OCI-M2 (cell line): Measurements from ENCODE around the gene PIGC.

Experiments used
- DNase-seq: peaks from one replicate; lab custom pipeline; 2025; ENCODE audit not compliant: unreplicated experiment; lab: John Stamatoyannopoulos, UW

PIGC gene

DNA sequence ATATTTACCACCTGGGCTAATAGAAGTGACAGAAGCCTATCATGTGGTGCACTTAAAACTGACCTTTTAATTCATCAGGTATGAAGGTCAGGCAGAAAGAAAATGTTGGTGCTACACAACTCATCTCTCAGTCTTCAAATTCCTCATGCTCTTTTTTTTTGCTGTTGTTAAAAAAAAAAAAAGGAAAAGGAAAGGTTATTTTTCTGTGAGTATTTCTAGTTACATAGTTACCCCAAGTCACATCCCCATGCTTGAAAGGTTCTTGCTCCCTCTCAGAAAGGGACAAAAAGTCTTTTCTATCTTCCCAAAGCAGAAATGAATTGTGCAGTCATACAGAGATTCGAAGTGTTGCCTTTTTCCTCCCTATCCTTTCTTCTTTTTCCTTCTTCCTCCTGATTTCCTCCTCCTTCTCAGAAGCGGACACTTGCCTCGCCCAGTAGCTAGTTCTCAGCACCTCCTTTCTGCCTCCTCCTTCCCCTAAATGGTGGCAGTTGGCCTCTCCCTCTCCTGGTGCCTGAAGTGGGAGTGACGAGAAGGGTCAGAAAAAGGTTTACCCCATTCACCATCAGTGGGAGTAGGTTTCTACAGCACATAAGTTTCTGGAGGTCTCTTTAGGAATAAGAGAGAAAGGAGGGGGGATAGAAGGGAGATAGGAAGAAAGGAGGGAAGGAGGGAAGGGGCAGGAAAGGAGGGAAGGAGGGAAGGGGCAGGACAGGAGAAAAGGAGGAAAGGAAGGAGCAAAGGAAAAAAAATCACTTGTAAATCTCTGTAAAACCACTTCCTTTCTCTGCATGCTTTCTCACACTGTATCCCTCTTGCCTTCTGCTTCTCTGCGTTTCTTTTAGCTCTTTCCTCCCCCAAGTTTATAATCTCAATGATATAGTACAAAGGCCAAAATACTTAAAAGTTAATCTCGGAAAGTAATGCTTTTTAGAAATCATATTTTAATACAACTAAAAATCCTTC is 43.8 kb downstream of the PIGC start:
- DNase-seq: no peak

DNA sequence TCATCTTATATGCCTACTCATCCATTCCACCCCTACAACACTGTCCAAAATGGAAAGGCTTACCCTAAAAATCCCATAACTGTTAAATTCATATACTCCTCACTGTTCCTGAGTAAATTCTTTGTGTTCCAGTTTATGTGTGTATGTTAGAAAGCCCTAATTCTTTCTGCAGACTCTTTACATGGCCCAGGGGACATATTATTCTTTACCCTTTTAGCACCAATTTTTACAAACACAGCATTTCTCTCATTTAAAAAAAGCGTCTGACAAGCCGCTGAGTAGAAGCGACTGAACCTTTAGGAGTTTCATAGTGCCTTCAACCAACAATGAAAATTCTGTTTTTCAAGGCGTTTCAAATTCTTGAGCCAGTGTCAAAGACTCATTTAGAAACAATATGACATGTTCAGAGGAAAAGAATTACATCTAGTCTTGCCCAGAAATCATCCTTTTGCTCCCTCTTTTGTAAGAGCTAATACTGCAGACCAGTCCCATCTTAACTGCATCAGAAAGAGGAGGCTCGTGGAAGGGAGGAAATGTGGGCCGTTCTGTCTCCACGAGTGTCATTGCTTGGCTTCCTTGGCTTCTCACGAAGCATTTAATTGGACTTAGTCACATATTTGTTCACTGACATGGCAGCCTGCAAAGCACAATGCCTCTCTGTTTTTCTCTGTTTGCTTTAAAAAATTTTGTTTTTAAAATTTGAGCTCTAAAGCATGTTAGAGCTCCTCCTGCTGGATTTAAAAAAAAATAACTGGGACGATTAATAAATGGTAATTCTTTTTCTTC is 44.7 kb downstream of the PIGC start:
- DNase-seq: no peak

DNA sequence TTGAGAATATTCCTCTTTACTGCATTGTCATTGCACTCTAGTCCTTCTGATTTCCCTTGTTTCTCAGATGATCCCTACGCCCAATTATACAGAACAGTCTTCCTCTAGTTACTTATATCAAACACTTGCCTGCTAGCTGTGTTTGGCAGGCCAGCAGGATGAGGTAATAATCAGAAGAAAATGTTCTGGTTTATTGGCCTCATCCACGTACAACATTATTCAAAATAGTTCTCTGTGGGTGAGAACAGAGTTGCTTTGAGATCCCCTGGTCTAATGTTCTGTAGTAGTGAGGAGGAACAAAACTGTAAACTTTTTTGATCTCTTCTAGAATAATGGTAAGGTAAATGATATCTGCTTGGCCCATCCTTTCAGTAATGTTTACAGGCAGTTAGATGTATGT is 45.7 kb downstream of the PIGC start:
- no peak for DNase-seq

DNA sequence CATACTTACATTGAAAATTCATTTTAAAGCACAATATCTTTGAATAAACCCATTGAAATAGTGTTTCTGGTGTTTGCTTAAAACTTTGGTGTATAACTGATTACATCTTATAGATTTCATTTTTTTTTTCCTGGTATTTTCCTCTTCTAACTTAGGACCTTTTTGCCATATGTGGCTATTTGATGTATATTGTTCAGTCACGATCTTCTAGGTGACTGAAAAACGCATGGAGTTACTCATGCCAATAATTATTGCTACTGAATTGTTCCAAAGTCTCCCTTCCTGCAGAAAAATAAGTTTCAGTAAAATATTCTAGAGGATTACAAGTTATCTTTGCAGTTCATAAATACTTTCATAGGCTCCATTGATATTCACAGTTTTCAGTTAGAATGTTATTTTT is 46.2 kb downstream of the PIGC start:
- no peak for DNase-seq

DNA sequence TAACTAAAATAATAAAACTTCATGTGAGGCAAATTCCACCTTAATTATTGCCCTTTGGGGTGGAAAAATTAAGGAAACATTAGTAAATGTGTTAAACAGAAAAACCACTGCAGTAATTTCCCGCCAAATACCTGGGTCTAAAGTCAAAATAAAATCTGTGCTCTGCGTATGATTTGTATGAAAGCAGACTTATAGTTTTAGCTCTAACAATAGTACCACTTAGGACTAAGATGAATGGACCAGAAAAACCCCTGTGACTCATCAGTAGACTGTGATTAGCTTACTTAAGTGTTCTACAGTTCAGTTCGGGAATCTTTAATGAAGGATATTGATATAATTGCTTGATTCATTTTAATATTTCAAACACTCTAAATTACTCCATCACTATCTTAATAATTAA is 46.6 kb downstream of the PIGC start:
- no peak for DNase-seq

DNA sequence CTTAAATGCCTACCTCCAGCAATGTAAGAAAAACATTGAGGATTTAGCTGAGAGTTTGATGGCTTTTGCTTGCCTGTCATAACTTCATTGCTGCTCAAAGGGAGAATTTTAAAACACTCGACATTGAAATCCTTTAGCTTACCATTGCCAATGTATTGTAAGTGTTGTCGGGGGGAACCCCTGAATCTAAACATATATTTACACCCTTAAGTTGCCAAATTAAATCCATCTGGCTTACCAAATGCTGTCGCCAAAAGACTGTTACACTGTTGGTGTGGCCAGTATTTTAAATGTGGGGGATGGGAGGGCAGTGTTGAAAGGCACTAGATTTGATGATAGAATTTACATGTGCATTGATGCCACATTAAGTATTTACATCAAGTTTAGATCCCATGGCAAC is 48.3 kb downstream of the PIGC start:
- DNase-seq: no peak

DNA sequence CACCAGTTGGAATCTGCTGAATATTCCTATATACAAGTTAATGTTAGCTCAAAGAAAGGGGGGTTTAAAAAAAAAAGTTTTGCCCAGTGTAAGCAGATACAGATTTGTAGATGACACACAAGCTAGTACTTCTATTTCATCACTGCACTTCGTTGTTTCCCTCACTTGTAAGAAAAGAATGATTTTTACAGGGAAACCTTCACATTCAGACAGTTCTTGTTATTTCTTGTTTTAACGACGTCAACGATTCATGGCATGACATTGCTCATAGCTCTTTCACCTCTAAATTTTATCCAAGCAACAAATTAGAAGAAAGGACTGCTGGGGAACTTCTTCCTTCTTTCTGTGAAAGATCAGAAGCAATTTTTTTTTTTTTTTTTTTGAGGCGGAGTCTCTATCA is 49.1 kb downstream of the PIGC start:
- DNase-seq: no peak

DNA sequence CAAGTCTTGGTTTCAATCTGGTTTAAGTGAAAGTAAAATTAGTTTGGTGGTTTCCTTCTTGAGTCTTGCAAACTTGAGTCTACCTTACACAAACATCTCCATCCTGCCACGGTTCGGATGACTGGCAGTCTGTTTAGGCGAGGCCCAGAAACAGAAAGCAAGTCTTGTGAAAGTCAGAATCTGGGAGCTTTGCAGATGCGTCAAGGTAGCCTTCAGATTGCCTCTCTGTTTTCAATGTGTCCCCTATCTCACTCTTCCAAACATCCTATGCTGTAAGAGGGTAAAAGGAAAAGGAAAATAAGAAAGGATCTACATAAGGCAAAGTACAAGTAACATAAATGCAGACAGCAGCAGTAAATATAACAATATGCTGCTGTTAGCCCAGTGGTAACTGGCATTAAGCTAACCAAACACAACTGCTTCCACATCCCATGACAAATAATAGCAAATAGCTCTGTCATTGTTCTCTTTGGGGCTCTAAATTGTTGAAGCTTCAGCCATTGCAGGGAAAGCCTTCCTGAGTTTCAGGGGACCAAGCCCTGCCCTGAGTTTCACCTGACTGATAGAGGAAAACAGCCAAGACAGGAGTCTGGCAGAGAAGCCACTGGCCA is 49.6 kb downstream of the PIGC start:
- no peak for DNase-seq

DNA sequence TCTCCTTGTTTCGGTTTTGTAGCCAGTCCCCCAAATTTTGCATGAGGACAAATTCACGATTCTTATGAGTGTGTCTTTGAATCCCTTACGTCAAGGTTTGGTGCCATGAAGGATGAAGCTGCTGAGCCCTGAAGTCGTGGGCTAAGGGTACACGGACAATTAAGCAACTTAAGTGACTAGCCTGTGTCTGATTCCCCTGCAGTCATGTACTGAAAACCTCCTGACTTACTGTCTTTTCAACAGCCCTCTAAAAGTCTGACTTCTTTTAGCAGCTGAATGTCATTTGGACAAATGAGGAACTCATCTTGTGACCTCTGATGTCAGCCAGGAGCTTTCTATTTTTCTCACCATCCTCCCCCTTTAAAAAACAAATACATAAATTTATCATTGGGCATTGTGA is 50.5 kb downstream of the PIGC start:
- DNase-seq: no peak

DNA sequence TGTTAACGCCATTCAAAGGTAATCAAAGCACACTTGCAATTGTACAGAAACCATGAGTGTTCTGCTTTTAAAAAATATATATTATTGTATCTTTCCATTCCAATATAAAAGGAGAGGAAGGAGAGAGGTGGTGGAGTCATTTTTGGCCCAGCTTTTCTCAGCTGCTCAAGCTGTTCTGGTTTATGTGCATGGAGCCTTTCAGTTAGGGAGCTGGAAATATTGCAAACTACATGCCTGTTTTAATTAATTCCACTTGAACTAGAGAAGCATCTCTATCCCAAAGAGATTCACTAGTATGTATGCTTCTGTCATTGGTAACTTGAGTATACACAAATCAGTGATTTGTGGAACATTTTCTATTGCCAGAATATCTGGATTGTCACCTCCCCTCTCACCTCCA is 51.9 kb downstream of the PIGC start:
- DNase-seq: no peak
